Chondrocyte (in vitro differentiated cells): ENCODE results near the gene TNNI2. TPM values are rescaled to one million over a fixed set of nuclear protein-coding genes. Genes with fewer than 3 reads are reported as not detected.

ENCODE experiments used
- DNase-seq: peaks from one replicate; pipeline ENCODE4 v3.0.0; 2021; ENCODE audit warnings: mixed read lengths, low spot score
- H3K27ac Mint-ChIP-seq: one replicate; pipeline ENCODE4 v1.8.0; 2021; ENCODE audit warnings: mild to moderate bottlenecking, moderate library complexity, mixed read lengths; ENCODE audit not compliant: unreplicated experiment
- H3K27me3 Mint-ChIP-seq: 2 replicates; pipeline ENCODE4 v1.8.0; 2021; ENCODE audit warnings: low read depth, mixed read lengths
- H3K36me3 Mint-ChIP-seq: 2 replicates; pipeline ENCODE4 v1.8.0; 2021; ENCODE audit warnings: low read depth, mixed read lengths
- H3K4me1 Mint-ChIP-seq: 2 replicates; pipeline ENCODE4 v1.8.0; 2021; ENCODE audit warnings: low read depth, mild to moderate bottlenecking, mixed read lengths
- H3K4me3 Mint-ChIP-seq: one replicate; pipeline ENCODE4 v1.8.0; 2021; ENCODE audit warnings: mild to moderate bottlenecking, moderate library complexity, mixed read lengths; ENCODE audit not compliant: unreplicated experiment
- H3K9me3 Mint-ChIP-seq: 2 replicates; pipeline ENCODE4 v1.8.0; 2021; ENCODE audit warnings: low read depth, mixed read lengths
- microRNA-seq: library from miRNA; unstranded; fragments of <30 nt; microRNA quantifications from one replicate; pipeline ENCODE4 v1.2.0, GENCODE V29; 2020; ENCODE audit warnings: borderline number of aligned reads
- total RNA-seq: library from RNA; stranded (reverse); gene quantifications from 3 replicates; pipeline ENCODE4 v1.2.1, GENCODE V29; 2021
- TF ChIP-seq, protein P1 (sequence below): fragments of 200-600 bp; sonication (generic); IDR thresholded peaks from 2 replicates; pipeline ENCODE4 v1.5.0; 2021; ENCODE audit warnings: antibody characterized with exemption, mild to moderate bottlenecking, moderate library complexity

TNNI2 gene
- total RNA-seq, 1 donor from 2014 or later: 1.3 TPM

GRCh38 chr11:1888347-1888753 lies 49.6 kb downstream of the TNNI2 start:
- no peak for DNase-seq
- no peak overlapping the region for H3K4me3 Mint-ChIP-seq
- no peaks in the 10 kb centered on the region for H3K27me3 Mint-ChIP-seq
- peaks cover 2% of the 10 kb centered on the region for H3K36me3 Mint-ChIP-seq
- TF ChIP-seq, protein P1, sequence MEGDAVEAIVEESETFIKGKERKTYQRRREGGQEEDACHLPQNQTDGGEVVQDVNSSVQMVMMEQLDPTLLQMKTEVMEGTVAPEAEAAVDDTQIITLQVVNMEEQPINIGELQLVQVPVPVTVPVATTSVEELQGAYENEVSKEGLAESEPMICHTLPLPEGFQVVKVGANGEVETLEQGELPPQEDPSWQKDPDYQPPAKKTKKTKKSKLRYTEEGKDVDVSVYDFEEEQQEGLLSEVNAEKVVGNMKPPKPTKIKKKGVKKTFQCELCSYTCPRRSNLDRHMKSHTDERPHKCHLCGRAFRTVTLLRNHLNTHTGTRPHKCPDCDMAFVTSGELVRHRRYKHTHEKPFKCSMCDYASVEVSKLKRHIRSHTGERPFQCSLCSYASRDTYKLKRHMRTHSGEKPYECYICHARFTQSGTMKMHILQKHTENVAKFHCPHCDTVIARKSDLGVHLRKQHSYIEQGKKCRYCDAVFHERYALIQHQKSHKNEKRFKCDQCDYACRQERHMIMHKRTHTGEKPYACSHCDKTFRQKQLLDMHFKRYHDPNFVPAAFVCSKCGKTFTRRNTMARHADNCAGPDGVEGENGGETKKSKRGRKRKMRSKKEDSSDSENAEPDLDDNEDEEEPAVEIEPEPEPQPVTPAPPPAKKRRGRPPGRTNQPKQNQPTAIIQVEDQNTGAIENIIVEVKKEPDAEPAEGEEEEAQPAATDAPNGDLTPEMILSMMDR: no peak
- no peaks in the 10 kb centered on the region for H3K9me3 Mint-ChIP-seq
- H3K4me1 Mint-ChIP-seq: no peaks in the 10 kb centered on the region
- no peak overlapping the region for H3K27ac Mint-ChIP-seq

DNA sequence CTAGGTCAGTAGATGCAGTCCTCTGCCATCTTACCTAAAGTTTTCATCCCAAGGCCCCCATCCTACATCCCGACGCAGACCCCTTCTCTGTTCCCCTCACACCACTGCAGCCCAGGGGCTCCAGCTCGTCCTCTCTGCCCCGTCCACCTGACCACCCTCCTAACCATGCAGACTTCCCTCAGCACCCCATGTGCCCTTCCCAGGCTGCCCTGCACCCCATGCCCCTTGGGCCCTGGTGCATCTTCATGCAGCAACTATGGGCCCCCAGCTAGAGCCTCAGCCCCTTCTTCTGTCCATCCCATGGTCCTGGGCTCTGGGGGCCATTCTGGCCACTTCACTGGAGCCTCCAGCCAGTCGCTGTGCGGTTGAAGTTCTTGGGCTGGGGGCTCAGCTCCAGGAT lies 50.0 kb downstream of the TNNI2 start:
- H3K4me3 Mint-ChIP-seq: no peak overlapping the region
- H3K9me3 Mint-ChIP-seq: no peaks in the 10 kb centered on the region
- no peaks in the 10 kb centered on the region for H3K4me1 Mint-ChIP-seq
- TF ChIP-seq, protein P1: no peak
- DNase-seq: peak; percentile 70
- peaks cover 2% of the 10 kb centered on the region for H3K36me3 Mint-ChIP-seq
- H3K27me3 Mint-ChIP-seq: no peaks in the 10 kb centered on the region
- no peak overlapping the region for H3K27ac Mint-ChIP-seq

GRCh38 chr11:1889224-1889930 lies 50.6 kb downstream of the TNNI2 start:
- Mint-ChIP-seq H3K36me3 (peaks cover 2% of the 10 kb centered on the region), H3K9me3 (no peaks in the 10 kb centered on the region)
- TF ChIP-seq, protein P1: no peak

DNA sequence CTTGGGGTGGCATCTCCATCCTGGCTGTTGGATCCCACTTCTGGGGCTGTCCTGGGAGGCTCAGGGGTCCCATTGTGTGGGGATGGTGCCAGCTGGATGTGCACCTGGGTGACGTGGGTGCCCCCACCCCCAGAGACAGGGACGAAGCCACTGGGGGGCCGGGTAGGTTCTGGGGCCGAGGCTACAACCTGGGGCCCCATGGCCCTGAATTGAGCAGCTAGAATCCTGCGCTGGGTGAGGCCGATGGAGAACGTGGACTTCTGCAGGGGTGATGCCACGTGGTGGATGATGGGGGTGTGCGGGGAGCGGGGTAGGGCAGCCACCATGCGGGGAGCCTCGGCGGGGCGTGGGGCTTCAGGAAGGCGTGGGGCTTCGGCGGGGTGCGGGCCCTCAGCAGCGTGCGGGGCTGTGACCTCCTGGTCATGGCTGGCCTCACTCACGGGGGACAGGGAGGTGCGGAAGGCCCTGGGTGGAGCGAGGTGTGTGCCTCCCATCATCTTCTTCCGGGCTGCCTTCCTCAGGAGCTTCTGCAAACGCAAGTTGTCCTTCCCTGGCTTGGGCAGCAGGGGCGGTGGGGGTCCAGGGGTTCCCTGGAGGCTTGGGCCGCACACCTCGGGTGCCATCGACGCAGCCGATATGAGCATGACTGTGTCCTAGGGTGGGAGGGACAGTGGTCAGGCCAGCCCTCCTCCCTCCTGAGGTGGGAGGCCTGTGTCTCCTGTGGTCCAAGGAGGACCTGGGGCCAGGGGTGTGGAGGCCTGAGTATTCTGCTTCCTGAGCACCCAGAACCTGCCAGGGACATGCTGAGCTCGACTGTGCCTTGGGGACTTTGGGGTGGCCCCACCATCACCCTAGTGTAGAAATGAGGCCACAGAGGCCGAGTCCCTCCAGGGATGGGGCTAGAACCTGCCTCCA lies 51.4 kb downstream of the TNNI2 start:
- TF ChIP-seq, protein P1: no peak
- Mint-ChIP-seq H3K27ac (no peak overlapping the region), H3K27me3 (no peaks in the 10 kb centered on the region), H3K4me3 (no peak overlapping the region), H3K36me3 (peaks cover 2% of the 10 kb centered on the region), H3K9me3 (no peaks in the 10 kb centered on the region), H3K4me1 (no peaks in the 10 kb centered on the region)
- peak; percentile 92 for DNase-seq

More at GRCh38 chr11:1889224-1889930, 50.6 kb downstream of the TNNI2 start:
- no peaks in the 10 kb centered on the region for H3K4me1 Mint-ChIP-seq
- no peaks in the 10 kb centered on the region for H3K27me3 Mint-ChIP-seq
- no peak overlapping the region for H3K4me3 Mint-ChIP-seq
- peak; percentile 90 for DNase-seq
- H3K27ac Mint-ChIP-seq: no peak overlapping the region

Small RNA genes lying within 50 kb of the gene (microRNA-seq; reads per million reads assigned to microRNA genes)
- gene MIR4298 (not detected), gene MIR7847 (not detected)

Other genes with a start within 250 kb of the TNNI2 start
- not detected in 3 replicates for gene KRTAP5-2, start 240.7 kb upstream of the TNNI2 start, total RNA-seq
- gene KRTAP5-3, start 230.5 kb upstream of the TNNI2 start, total RNA-seq: not detected in 3 replicates
- not detected in 3 replicates for gene KRTAP5-4, start 216.8 kb upstream of the TNNI2 start, total RNA-seq
- not detected in 3 replicates for gene KRTAP5-5, start 209.2 kb upstream of the TNNI2 start, total RNA-seq
- gene KRTAP5-6, start 141.8 kb upstream of the TNNI2 start, total RNA-seq: not detected in 3 replicates
- 39.8 to 159 TPM (median 41.2 TPM) in 3 replicates for gene IFITM10, start 88.4 kb upstream of the TNNI2 start, total RNA-seq
- gene CTSD, start 75.1 kb upstream of the TNNI2 start, total RNA-seq: 935 to 3,230 TPM (median 949 TPM) in 3 replicates
- 7.1 to 20.4 TPM (median 7.3 TPM) in 3 replicates for gene SYT8, start 4.0 kb upstream of the TNNI2 start, total RNA-seq
- 7.2 to 27.5 TPM (median 7.4 TPM) in 3 replicates for gene LSP1, start 14.1 kb downstream of the TNNI2 start, total RNA-seq
- not detected in 3 replicates for gene PRR33, start 52.9 kb downstream of the TNNI2 start, total RNA-seq
- 0.51 to 1.3 TPM in 2 of 3 replicates, not detected in the other for gene TNNT3, start 80.7 kb downstream of the TNNI2 start, total RNA-seq
- gene MRPL23, start 108.4 kb downstream of the TNNI2 start, total RNA-seq: 22.8 to 33.0 TPM (median 29.8 TPM) in 3 replicates
- 2,704 to 5,485 TPM (median 2,760 TPM) in 3 replicates for gene H19, start 158.9 kb downstream of the TNNI2 start, total RNA-seq